Ascending aorta (tissue), 2 donors: ENCODE measurements around the gene LYRM7. TPM values are rescaled to one million over a fixed set of nuclear protein-coding genes. Genes with fewer than 3 reads are reported as not detected.
A peak's percentile ranks its signal among the peaks of the same experiment; 100 is the strongest.

Experiments used
- DNase-seq, 2 donors: peaks; one replicate each; pipeline ENCODE4 v3.0.0-alpha.2; 2019; ENCODE audit warnings: low spot score in 2 of 2
- H3K27ac ChIP-seq, 2 donors: fragments of 200-600 bp; sonication (generic); one replicate each; pipeline ENCODE4 v1.5.1; 2016 to 2017; ENCODE audit warnings: mild to moderate bottlenecking in 1 of 2
- H3K27me3 ChIP-seq: fragments of 200-600 bp; sonication (generic); one replicate; pipeline ENCODE4 v1.5.1; 2017
- H3K36me3 ChIP-seq, 2 donors: fragments of 200-600 bp; sonication (generic); one replicate each; pipeline ENCODE4 v1.5.1; 2016
- H3K4me1 ChIP-seq, 2 donors: fragments of 200-600 bp; sonication (generic); one replicate each; pipeline ENCODE4 v1.5.1; 2016 to 2017; ENCODE audit warnings: mild to moderate bottlenecking in 1 of 2
- H3K4me3 ChIP-seq, 2 donors: fragments of 200-600 bp; sonication (generic); one replicate each; pipeline ENCODE4 v1.5.1; 2016 to 2017; ENCODE audit warnings: mild to moderate bottlenecking in 1 of 2
- H3K9me3 ChIP-seq, 2 donors: fragments of 200-600 bp; sonication (generic); one replicate each; pipeline ENCODE4 v1.5.1; 2016
- intact Hi-C: fragments of 100-400 bp; cut with DNase I; formaldehyde crosslinking; loops from one replicate; pipeline ENCODE4 v1.15.1; 2023
- total RNA-seq: library from RNA; depleted of rRNA; stranded (reverse); fragments of >200 nt; gene quantifications from one replicate; pipeline ENCODE4 v1.1.0, GENCODE V29; 2016
- TF ChIP-seq, protein P1 (sequence below), 3 experiments: fragments of 200-600 bp in 2 of 3; fragments of 450-650 bp in 1 of 3; sonication (generic) in 2 of 3; IDR thresholded peaks; one replicate each; pipeline ENCODE4 v1.5.1; 2016 to 2019; ENCODE audit warnings: antibody characterized with exemption in 3 of 3, mild to moderate bottlenecking in 1 of 3, moderate library complexity in 1 of 3

The LYRM7 gene
- total RNA-seq, 1 donor from 2014 or later, result 0.32 TPM

DNA sequence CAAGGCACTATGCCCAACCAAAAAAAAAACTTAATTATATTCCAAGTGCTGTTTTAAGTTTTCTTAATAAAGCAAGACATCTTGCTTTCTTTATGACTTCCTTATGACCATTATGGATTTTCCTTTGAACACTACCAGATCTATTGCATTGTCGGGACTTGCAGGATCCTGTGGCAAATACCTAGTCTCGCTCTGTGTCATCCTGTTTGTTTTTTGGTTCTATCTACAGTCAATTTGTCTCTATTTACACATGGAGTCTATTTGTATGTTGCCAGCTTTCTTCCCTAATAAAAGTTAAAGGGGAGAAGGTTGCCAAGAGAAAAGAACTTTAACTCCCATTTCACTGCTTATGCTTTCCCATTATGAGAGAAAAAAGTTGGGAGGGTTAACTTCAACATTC lies 10.6 kb upstream of the LYRM7 start:
- Histone ChIP-seq H3K4me1 (peaks cover 0 to 10% of the 10 kb centered on the region in 2 donors), H3K4me3 (no peak overlapping the region), H3K27me3 (no peaks in the 10 kb centered on the region), H3K27ac (no peak overlapping the region), H3K9me3 (no peaks in the 10 kb centered on the region), H3K36me3 (peaks cover 34 to 57% of the 10 kb centered on the region in 2 donors)
- DNase-seq, result no peak
- TF ChIP-seq, protein P1, sequence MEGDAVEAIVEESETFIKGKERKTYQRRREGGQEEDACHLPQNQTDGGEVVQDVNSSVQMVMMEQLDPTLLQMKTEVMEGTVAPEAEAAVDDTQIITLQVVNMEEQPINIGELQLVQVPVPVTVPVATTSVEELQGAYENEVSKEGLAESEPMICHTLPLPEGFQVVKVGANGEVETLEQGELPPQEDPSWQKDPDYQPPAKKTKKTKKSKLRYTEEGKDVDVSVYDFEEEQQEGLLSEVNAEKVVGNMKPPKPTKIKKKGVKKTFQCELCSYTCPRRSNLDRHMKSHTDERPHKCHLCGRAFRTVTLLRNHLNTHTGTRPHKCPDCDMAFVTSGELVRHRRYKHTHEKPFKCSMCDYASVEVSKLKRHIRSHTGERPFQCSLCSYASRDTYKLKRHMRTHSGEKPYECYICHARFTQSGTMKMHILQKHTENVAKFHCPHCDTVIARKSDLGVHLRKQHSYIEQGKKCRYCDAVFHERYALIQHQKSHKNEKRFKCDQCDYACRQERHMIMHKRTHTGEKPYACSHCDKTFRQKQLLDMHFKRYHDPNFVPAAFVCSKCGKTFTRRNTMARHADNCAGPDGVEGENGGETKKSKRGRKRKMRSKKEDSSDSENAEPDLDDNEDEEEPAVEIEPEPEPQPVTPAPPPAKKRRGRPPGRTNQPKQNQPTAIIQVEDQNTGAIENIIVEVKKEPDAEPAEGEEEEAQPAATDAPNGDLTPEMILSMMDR (IDR thresholded peaks at IDR 0.05), result no peak
- intact Hi-C loops, result loop anchor here (10.0 kb wide), 1 partner anchor 475 kb away; the partner anchor contains the start of gene RAPGEF6

DNA sequence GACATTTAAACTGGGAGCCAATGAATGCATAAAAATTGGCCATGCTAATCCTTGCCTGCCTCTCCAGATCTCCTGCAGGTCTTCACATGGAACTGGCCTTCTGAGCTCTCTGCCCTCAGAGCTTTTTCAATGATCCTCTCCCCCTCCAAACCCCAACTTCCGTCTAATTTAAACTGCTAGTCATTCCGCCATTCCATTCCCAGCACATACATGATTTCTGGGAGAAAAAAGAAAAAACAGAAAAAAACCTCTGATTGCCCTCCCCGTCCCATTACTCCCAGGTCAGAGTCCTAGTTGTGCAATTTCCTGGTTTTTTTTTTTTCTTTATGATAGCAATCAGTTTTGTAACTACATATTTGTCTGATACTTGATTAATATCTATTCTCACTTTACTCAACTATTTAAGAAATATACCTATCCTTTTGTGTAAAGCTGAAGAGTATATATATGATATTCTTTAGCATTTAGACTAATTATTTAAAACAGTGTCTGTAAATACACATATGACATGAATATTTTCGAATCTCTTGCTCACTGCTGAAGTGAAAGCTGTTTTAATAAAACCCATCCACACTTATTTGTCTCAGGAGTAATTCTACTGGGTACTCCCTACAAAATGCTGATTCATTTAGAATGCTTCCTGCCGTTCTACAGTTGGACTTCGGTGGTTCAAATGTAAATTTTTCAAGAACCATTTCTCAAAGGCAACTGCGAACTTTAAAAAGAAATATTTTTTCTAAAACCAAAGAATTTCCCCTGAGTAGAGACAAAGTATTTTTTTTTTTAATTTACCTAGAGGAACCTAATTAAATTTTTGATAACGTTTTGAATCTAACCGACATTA lies 7.2 kb upstream of the LYRM7 start:
- Histone ChIP-seq H3K27me3 (no peaks in the 10 kb centered on the region), H3K4me1 (peaks cover 0 to 10% of the 10 kb centered on the region in 2 donors), H3K27ac (peak overlapping the region; percentile 92 to 94), H3K4me3 (peak overlapping the region; percentile 82 to 83), H3K9me3 (no peaks in the 10 kb centered on the region), H3K36me3 (peaks cover 34 to 41% of the 10 kb centered on the region in 2 donors)
- TF ChIP-seq, protein P1 (IDR thresholded peaks at IDR 0.05), result no peak
- intact Hi-C loops, result loop anchor here (2.0 to 10.0 kb wide), 3 partner anchors 253 to 1261 kb away; partner anchors contain the start of gene RAPGEF6
- DNase-seq, result no peak

DNA sequence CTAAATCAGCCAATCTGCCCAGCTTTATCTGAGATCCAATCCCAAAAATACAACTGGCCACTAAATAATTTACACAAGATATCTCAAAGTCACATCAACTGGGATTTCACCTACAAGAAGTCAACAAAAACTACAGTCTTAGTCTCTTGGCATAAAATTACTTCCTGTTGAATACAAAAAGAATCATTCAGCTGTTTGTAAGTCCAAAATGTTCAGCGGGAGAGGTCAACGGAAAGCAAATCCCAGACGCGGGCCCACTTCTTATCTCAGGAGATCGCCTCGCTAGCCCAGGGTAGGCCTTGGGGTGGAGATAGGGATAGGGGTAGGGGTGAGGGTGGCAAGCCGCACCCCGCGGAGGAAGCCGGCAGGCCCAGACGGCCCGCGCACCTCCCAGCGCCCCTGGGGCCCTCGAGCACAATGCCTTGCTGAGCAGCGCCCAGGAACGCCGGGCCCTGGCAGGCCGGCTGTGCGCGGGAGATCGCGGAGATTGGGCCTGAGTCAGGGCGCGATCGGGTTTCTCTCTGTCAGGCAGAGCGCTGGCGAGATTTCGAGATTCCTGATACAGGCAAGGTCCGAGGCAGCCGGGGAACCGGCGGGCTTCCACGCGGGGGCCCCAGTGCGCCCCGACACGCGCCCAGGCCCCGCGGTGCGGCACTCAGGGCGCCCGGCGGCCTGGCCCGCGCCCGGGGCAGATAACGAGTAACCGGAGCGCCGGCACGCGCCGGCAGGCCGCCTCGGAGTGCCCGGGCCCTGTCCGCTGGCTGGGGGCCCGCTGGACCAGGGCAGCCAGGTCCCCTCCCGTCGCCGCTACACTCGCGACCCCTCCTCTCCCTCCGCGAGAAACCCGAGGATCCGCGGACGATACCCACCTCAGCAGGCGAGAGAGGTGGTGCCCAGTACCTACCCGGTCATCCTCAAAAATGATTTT lies 6.3 kb upstream of the LYRM7 start:
- TF ChIP-seq, protein P1 (IDR thresholded peaks at IDR 0.05), result no peak
- Histone ChIP-seq H3K4me1 (peaks cover 0 to 10% of the 10 kb centered on the region in 2 donors), H3K27me3 (no peaks in the 10 kb centered on the region), H3K9me3 (no peaks in the 10 kb centered on the region), H3K36me3 (peaks cover 25 to 31% of the 10 kb centered on the region in 2 donors), H3K27ac (peak overlapping the region; percentile 92 to 94), H3K4me3 (peak overlapping the region; percentile 82 to 83)
- DNase-seq, result peak in 1 of 2 donors; percentile 83
- intact Hi-C loops, result loop anchor here (1.0 to 10.0 kb wide), 4 partner anchors 99 to 1262 kb away; partner anchors contain the start of gene RAPGEF6

DNA sequence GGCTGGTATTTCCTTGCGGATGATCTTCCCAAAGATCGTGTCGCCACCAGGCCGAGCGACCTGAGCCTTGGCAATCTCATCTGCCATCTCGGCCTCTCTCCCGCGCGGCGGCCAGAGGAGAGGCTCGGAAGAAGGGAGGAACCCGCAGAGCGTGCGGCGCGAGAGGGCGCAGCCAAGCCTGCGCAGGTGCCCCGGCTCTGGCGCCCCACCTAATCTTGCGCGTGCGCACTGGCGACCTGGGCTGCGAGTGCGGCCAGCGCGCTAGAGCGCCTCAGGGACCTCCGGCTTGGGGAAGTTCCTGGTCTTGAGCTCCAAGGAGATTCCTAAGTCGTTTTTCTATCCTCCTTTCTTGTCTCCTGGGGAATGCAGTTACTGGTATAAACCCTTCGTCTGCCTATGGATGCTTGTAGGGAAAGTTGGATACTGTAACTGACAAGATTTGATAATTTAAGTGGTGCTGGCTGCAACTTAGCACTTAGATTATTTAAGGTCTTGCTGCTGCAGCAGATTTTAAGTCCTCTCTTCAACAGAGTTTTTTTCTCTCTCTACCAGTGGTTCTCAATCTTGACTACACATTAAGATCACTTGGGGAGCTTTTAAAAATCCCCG lies 5.5 kb upstream of the LYRM7 start, which contains the start of gene HINT1:
Gene HINT1, minus strand, starts transcription at position 138 of the 609 bp plus-strand sequence. Its CDS starts 51 bp downstream, at position 87.
- Histone ChIP-seq H3K27me3 (no peaks in the 10 kb centered on the region), H3K4me1 (peaks cover 3 to 13% of the 10 kb centered on the region in 2 donors), H3K9me3 (no peaks in the 10 kb centered on the region), H3K36me3 (peaks cover 19 to 24% of the 10 kb centered on the region in 2 donors), H3K4me3 (peak within 1 kb of the TSS; percentile 82 to 83), H3K27ac (peak within 1 kb of the TSS; percentile 92 to 94)
- TF ChIP-seq, protein P1 (IDR thresholded peaks at IDR 0.05), result no peak
- peak; percentile 53 to 94 for DNase-seq
- intact Hi-C loops, result loop anchor here (1.0 to 10.0 kb wide), 4 partner anchors 98 to 1262 kb away; partner anchors contain the start of gene RAPGEF6

DNA sequence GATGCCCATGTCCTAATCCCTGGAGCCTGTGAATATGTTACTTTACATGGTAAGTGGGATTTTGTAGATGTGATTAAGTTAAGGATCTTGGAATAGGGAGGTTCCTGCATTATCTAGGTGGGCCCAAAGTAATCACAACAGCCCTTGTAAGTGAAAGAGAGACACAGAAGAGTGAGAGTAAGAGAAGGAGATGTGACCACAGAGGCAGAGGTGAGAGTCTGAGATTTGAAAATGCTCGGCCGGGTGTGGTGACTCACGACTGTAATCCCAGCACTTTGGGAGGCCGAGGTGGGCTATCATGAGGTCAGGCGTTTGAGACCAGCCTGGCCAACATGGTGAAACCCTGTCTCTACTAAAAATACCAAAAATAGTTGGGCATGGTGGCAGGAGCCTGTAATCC lies 3.1 kb upstream of the LYRM7 start:
- Histone ChIP-seq H3K4me1 (peaks cover 10 to 21% of the 10 kb centered on the region in 2 donors), H3K4me3 (no peak overlapping the region), H3K36me3 (peaks cover 0 to under 1% of the 10 kb centered on the region in 2 donors), H3K27ac (no peak overlapping the region), H3K9me3 (no peaks in the 10 kb centered on the region), H3K27me3 (no peaks in the 10 kb centered on the region)
- TF ChIP-seq, protein P1 (IDR thresholded peaks at IDR 0.05), result no peak
- intact Hi-C loops, result loop anchor here (10.0 kb wide), 1 partner anchor 467 kb away; the partner anchor contains the start of gene RAPGEF6
- no peak for DNase-seq
